Eye (tissue), 1 donor: ENCODE results near the gene GFY.

Experiments used
- DNase-seq: peaks from one replicate; pipeline ENCODE4 v3.0.0-alpha.2; 2015

Gene GFY

GRCh38 chr19:49430172-49430677 lies 5.0 kb downstream of the GFY start:
- DNase-seq: no peak

GRCh38 chr19:49430678-49431329 lies 5.6 kb downstream of the GFY start:
- no peak for DNase-seq

- DNase-seq: no peak
Measured at GRCh38 chr19:49431330-49431749, 6.2 kb downstream of the GFY start.

- DNase-seq: no peak
Measured at GRCh38 chr19:49432141-49433073, 7.2 kb downstream of the GFY start.

GRCh38 chr19:49433240-49433901 lies 8.2 kb downstream of the GFY start:
- DNase-seq: no peak

GRCh38 chr19:49434907-49435583 lies 9.9 kb downstream of the GFY start:
- no peak for DNase-seq

- no peak for DNase-seq
Measured at GRCh38 chr19:49435670-49436069, 10.5 kb downstream of the GFY start.

- peak; percentile 59 for DNase-seq
Measured at GRCh38 chr19:49436381-49437017, 11.3 kb downstream of the GFY start.

- DNase-seq: no peak
Measured at GRCh38 chr19:49437231-49437630, 12.0 kb downstream of the GFY start.

- DNase-seq: no peak
Measured at GRCh38 chr19:49438261-49438660, 13.1 kb downstream of the GFY start.

- DNase-seq: no peak
Measured at GRCh38 chr19:49439836-49440235, 14.6 kb downstream of the GFY start.

- peak; percentile 24 for DNase-seq
Measured at GRCh38 chr19:49440439-49441209, 15.4 kb downstream of the GFY start.

- no peak for DNase-seq
Measured at GRCh38 chr19:49441210-49441959, 16.2 kb downstream of the GFY start, which contains the start of gene SLC17A7. SLC17A7 (minus strand) TSS chr19:49441527; CDS start chr19:49441379, 148 bp downstream.

- peak; percentile 39 for DNase-seq
Measured at GRCh38 chr19:49441960-49442350, 16.8 kb downstream of the GFY start.

- DNase-seq: peak; percentile 23
Measured at GRCh38 chr19:49442354-49442753, 17.2 kb downstream of the GFY start.

- DNase-seq: peak; percentile 89
Measured at GRCh38 chr19:49442771-49443365, 17.7 kb downstream of the GFY start.

GRCh38 chr19:49443366-49444099 lies 18.3 kb downstream of the GFY start:
- peak; percentile 98 for DNase-seq

GRCh38 chr19:49444100-49444700 lies 19.0 kb downstream of the GFY start:
- DNase-seq: peak; percentile 17

GRCh38 chr19:49445997-49446396 lies 20.8 kb downstream of the GFY start:
- no peak for DNase-seq
